ENCODE results near the gene WDR62.

Gene WDR62

DNA sequence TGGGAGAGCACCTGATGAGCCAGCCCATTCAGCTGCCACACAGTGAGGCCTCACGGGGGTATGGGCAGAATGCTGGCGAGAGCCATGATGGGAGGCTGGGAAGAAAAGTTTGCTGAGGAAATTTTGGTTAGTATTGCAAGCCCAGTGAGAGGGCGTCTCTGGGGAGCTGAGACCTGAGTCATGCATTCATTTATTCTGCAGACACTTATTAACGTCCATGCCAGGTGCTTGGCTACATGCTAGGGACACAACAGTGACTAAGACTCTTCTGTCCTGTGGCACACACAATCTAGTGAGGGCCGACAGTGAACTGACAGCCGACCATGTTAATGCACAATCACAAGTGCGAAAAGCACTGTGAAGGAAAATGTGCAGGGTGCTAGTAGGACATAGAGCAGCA, 27.2 kb downstream of the WDR62 start:
- DNase-seq, result no peak

DNA sequence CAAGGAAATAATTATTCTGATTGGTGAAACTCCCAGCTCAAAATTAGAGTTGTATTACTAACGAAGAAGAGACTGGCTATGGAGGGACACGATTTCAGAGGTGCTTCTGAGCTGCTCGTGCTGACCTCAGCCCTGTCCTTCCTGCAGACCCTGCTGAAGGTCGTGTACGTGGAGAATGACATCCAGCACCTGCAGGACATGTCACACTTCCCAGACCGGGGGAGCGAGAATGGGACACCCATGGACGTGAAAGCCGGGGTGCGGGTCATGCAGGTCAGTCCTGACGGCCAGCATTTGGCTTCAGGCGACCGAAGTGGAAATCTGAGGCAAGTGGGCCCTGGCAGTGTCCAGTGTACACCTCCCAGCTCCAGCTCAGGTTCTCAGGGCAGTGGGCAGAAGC, 28.2 kb downstream of the WDR62 start:
- DNase-seq, result no peak

DNA sequence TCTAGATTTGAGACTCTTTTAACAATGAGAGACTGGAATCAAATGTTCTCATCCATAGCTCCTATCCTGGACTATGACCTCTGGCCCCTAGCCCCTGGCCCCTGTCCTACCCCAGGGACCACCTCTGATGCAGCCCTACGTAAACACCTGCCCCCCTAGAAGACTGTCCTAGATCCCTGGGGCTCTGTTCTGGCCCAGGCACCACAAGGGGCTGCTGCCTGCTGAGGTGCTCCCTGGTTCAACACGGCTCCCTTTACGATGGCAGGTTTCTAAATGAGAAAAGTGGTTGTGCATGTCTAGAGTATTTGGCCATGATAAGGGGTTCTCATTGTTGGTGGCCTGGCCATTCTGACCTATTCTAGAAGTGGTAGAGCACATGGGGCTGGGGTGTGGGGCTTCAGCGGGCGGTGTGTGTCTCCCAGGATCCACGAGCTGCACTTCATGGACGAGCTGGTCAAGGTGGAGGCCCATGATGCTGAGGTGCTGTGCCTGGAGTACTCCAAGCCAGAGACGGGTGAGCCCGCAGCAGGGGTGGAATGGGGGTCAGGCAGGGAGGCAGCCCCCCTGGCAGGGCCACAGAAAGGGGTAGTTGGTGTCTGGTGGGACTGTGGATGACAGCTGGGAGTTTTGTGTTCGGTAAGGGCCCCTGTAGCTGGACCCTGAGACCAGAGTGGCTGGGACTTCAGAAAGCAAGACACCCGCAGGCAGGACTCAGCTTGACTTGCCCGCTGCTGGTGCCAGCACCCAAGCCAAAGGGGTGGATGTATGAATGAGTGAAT, 29.7 kb downstream of the WDR62 start:
- no peak for DNase-seq

DNA sequence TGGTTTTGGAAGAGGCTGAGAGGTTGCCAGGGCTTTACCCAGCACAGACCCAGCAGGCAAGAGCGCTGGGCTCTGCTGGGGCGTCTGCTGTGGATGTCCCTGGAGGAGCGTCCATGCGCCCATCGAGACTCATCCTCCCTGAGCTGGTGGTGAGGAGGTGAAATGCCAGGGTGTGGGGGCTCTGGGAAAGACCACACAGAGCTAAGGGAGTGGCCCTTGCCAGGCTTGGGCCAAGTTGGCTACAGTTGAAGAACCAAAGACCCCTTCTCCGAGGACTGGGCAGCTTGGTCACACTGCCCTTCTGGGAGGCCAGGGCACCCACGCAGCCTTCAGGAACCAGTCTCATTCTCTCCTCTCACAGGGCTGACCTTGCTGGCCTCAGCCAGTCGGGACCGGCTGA, 31.6 kb downstream of the WDR62 start:
- DNase-seq, result no peak

DNA sequence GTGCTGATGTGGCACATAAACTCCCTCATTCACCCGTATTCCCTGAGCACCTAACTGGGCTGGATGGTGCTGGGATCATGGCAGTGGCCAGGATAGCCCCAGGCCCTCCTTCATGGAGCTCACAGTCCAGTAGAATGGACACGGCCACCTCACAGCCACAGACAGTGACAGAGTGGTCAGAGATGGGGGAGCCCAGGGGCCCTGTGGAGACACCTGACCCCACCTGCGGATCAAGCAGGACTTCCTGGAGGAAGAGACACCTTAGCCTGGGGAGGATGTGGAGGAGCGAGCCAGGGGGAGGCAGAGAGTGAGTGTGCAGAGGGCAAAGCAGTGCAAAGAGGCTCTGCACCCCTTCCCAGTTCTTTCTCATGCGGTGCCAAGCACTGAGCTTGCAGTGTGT, 35.1 kb downstream of the WDR62 start:
- DNase-seq, result no peak

DNA sequence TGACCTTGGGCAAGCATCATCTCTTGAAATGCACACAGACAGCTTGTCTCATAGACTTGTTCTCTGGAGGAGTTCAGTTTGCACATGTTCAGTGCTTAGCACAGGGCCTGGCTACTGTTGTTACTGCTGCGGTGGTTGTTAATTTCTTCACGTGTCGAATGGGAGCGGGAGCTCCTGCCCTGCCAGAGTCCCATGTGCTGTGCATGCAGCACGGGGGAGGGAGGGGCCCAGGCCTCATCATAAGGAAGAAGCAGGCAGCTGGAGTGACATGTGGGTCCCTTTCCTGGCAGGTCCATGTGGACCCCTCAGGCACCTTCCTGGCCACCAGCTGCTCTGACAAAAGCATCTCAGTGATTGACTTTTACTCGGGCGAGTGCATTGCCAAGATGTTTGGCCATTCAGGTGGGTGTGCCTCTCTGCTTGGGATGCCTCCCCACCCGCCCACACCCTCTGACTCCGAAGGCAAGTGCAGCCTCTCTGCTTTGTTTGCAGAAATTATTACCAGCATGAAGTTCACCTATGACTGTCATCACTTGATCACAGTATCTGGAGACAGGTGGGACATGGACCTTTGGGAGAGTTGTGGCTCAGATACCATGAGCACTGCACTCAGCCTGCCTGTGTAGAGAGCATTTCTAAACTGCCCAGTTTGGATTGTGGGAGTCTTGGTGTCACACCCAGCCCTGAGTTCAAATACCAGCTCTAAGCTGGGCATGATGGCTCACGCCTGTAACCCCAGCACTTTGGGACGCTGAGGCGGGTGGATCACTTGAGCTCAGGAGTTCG, 36.4 kb downstream of the WDR62 start:
- DNase-seq, result no peak

DNA sequence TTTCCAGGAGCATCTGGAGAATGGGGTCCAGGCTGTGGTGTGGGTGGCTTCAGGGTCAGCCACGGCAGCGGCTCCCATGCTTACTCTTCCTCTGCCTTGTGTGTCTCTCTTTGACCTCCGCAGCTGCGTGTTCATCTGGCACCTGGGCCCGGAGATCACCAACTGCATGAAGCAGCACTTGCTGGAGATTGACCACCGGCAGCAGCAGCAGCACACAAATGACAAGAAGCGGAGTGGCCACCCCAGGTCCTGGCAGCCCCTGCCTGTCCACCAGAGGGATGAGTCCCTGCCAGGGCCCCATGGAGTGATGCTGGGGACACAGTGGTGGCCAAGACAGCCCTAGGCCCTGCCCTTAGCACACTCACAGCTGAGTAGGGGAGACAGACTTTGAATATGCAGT, 37.9 kb downstream of the WDR62 start:
- DNase-seq, result no peak

DNA sequence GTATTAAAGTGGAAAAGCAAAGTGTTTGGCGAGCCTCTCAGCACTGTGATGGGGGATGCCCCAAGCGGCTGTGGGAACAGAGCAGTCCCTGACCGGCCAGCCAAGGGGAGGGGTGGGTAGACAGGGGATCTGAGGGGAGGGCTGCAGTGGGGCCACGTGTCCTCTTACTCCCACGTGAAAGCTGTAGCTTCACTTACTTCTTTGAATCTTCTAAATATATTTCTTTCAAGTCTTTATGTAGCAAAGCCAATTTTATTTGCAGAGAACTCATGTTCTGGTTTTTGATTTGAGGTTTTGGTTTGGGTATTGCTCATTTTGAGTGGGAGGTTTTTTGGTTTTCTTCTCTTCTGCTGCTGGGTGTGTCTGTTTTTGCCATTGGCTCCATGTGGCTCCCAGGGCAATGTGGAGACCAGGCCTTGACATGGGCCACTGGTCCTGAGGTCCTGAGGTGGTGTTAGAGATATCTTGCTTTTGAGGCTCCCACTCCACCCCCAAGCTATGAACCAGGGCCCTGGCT, 38.5 kb downstream of the WDR62 start:
- DNase-seq, result no peak

DNA sequence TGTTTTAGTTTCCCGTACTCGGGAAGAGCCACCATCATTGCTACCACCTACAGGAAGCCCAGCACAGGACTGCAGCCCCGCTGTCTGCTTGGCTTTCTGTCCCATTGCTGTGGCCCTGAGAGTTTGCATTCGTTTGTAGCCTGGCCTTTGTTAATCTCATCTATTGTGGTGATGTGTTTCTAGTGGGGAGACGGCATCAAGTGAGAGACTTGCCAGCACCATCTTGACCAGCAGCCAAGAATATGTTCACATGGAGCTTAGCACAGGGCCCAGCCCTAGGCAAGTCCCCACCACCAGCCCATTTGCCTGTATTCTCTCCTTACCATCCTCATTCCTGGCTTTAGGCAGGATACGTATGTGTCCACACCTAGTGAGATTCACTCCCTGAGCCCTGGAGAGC, 39.0 kb downstream of the WDR62 start:
- DNase-seq, result no peak

DNA sequence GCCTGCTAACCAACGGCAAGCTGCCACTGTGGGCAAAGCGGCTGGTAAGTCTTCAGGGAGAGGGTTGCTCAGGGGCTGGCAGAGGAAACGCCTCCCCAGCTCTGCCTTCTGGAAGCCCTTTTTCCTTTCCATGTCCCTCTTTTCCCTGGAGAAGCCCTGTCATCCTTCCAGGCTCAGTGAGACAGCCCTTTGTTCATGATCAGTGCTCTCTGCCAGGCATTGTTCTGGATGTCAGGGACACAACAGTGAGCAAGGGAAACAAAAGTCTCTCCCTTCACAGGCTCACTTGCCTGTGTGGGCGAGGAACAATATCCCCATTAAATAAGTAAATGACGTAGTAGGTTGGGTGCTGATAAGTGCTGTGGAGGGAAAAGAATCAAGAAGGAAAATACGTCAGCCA, 42.3 kb downstream of the WDR62 start:
- no peak for DNase-seq

DNA sequence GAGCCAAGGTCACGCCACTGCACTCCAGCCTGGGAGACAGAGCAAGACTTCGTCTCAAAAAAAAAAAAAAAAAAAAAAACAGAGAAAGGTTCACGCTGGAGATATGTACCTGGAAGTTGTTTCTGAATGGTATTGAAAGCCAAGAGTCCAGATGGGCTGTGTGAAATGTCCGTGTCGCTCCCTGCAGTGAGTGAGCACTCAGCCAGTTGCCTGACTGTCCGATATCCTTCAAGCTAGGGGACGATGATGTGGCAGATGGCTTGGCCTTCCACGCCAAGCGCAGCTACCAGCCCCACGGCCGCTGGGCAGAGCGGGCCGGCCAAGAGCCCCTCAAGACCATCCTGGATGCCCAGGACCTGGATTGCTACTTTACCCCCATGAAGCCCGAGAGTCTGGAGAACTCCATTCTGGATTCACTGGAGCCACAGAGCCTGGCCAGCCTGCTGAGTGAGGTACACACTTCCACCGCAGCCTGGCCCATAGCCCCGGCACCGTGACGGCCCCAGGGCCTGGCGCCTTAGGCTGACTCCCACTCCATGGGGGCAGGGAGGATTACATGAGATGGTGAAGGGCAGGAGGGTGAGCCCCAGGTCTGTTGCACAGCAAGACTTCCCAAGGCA, 44.6 kb downstream of the WDR62 start:
- DNase-seq, result no peak

DNA sequence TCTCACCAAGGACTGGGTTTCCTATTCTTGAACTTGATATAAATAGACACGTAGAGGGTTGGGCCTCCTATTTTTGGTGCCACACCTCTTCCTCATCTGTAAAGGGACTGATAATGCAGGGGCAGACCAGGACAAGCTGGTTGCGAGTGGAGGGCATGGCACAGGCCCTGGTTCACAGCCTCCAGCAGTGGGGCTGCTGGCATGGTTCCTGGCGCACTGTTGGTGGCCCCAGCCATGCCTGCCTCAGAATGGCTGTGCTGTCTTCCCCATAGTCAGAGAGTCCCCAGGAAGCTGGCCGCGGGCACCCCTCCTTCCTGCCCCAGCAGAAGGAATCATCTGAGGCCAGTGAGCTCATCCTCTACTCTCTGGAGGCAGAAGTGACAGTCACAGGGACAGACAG, 45.8 kb downstream of the WDR62 start:
- no peak for DNase-seq

DNA sequence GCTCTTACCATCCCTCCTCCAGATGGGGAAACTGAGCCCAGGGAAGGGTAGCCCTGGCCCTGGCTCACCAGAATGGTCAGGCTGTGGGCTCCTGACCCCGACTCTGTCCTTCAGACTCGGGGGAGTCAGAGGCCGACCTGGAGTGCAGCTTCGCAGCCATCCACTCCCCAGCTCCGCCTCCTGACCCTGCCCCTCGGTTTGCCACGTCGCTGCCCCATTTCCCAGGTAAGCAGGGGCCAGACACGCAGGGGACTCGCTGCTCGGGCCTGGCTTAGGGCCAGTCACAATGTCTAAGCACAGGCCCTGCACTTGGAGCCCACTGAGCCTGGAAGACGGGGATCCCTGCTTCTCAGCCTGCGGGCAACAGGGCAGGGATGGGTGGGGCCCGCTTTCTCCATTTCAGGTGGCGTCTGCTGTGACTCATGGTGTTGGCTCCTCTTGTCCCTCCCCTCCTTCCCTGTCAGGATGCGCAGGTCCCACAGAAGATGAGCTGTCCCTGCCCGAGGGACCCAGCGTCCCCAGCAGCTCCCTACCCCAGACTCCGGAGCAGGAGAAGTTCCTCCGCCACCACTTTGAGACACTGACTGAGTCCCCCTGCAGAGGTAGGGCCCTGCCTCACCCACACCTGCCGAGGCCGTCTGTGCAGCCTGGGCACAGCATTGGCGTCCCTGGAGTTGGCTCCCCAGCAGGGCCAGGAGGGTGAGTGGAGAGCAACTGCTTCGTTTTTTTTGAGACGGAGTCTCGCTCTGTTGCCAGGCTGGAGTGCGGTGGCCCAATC, 47.0 kb downstream of the WDR62 start:
- DNase-seq, result no peak

DNA sequence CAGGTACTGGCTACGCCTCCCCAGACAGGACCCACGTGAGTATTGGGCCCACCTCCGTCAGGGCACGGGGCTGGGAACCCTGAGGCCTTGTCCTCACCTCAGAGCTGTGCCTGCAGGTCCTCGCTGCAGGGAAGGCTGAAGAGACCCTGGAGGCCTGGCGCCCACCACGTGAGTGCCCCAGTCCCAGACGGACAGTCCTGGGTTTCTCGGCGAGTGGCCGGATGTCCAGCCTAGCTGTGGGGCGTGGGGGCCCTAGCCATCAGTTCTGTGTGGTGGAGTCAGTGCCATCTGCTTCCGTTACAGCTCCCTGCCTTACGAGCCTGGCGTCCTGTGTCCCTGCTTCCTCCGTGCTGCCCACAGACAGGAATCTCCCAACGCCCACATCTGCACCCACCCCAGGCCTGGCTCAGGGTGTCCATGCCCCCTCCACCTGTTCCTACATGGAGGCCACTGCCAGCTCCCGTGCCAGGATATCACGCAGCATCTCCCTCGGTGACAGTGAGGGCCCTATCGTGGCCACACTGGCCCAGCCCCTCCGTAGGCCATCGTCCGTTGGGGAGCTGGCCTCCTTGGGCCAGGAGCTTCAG, 48.4 kb downstream of the WDR62 start:
- DNase-seq, result no peak

DNA sequence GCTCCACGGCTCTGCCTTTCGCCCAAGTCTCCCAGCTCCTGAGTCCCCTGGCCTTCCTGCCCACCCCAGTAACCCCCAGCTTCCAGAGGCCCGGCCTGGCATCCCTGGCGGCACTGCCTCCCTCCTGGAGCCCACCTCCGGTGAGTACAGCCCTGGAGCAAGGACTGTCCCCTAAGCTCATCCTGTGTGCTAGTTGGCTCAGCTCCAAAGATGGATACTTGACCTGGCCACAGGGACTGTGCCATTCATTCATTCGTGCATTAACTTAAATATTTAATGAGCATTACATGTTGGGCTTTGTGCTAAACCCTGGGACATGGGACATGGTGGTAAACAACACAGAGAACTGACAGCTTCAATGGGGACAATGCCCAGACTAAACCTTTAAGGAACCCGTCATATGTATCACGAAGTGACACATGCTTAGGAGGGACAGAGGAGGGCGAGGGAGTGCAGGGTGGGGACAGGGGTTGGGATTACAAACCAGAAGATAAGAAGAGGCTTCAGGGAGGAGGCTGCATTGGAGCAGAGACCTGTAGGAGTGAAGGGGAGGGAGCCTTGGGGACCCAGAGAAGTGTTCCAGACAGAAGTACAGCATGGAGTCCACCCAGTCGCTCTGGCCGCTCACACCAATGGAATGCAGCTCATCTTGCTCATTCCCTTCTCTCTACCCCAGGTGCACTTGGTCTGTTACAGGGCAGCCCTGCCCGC, 49.3 kb downstream of the WDR62 start:
- DNase-seq, result no peak

DNA sequence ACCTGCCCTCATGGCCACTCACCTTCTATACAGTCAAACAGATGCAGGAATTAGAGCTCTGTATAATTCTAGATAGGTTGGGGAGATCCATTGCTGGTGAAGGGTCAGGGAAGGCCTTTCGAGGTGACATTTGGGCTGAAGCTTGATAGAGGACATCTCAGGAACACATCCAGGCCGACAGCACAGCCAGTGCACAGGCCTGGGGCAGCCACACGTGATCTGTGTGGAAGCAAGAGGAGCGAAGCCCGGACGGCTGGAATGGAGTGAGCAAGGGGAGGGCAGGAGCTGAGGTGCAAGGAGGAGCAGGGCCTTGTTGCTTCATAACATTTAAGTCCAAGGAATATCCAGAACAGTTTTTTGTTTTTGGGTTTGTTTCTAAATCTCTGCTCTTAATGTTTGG, 51.7 kb downstream of the WDR62 start:
- DNase-seq, result no peak

DNA sequence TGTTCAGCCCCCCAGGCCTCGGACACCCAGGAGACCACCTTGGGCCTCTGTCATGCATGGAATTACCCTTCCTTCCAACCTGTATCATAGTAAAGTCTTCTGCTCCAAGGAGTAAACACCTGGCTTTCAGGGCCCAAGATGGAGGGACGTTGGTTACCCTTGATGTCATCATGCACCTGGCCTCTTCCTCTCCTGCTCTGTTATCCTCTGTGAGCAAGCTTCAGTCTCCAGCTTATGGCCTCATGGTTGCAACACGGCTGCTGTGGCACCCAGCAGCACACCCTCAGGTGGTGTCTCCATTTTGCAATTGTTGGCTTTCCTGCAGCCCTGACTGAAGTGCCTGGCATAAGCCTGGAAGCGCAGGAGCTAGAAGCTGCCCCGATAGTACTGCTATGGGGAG, 52.3 kb downstream of the WDR62 start:
- no peak for DNase-seq

DNA sequence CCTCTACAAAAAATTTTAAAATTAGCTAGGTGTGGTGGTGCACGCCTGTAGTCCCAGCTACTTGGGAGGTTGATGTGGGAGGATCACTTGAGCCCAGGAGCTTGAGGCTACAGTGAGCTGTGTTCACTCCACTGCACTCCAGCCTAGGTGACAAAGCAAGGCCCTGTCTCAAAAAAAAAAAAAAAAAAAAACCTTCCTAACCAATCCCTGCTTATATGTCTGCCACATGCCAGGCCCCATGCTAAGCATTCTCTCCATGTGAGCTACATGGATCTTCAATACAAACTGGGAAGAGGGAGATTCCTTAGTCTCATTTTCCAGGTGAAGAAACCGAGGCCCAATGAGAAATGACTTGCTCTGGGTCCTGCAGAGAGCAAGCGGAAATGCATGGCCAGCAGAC, 54.0 kb downstream of the WDR62 start:
- DNase-seq, result no peak

DNA sequence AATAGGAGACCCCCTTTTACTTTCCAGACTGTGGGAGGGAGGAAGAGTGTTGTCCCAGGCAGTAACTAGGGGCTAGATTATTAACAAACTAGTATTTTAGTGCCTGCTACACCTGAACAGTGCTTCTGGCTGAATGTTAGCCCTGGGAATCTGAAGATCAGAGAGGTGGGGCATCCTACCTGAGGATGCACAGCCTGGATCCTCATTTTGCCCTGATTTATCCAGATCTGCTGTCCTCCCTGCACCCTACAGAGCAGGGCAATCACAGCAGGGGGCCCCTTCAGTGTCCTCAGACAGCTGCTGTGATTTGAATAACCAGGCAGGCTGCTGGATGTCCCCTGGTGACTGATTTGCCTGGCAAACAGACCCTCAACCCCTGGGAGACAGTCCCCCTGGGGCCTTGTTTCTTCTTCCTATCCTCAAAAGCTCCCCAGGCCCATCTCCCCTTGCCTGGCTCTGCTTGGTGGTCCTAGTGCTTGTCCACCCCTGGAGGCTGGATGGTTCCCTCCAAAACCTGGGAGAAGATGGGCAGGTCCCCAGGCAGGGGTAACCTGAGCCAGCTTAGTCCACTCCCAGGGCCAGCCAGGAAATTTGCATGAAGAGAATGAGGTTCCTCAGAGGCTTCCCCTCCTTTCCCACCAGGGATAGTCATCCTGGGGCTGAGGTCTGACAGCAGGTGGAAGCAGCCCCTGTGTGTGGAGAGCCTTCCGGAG, 55.9 kb downstream of the WDR62 start, which contains the start of gene OVOL3:
Gene OVOL3 (plus strand): TSS at position 657 of the 713 bp plus-strand sequence. CDS start 60 bp downstream, outside the sequence.
- no peak for DNase-seq

DNA sequence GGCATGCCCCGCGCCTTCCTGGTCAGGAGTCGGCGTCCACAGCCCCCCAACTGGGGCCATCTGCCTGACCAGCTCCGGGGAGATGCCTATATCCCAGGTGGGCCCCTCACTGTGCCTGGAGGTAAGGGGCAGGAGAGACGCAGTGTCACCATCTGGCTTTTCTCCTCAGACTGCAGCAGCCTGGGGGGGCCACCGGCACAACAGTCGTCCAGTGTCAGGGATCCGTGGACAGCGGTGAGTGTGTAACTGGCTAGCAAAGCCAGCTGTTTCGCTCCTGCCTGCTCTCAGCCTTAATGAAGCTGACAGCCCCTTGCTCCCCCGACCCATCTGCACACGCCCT, 56.5 kb downstream of the WDR62 start:
- no peak for DNase-seq

DNA sequence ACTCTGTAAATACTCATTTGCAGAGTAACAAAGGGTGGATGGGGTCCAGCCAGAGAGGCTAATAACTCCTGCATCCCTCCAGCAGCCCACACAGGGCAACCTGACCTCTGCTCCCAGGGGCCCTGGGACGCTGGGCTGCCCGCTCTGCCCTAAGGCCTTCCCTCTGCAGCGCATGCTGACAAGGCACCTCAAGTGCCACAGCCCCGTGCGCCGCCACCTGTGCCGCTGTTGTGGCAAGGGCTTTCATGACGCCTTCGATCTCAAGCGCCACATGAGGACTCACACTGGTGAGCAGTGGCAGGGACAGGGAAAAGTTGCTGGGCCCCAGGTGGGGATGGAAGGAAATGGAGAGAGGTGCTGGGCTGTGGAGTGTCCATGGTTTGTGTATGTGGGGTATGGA, 58.0 kb downstream of the WDR62 start:
- DNase-seq, result no peak
